Prostate gland (tissue), 2 donors: ENCODE results near the gene ALDH1L2. TPM values are rescaled to one million over a fixed set of nuclear protein-coding genes. Genes with fewer than 3 reads are reported as not detected.

Experiments
- DNase-seq: peaks from one replicate; pipeline ENCODE4 v3.0.0-alpha.2; 2019; ENCODE audit warnings: low spot score
- H3K27ac ChIP-seq, 2 donors: fragments of 200-600 bp; sonication (generic); 2 replicates each; pipeline ENCODE4 v1.5.1; 2017 to 2019
- H3K27me3 ChIP-seq: fragments of 200-600 bp; sonication (generic); replicated peaks from 2 replicates; pipeline ENCODE4 v1.5.1; 2019; ENCODE audit not compliant: insufficient read depth
- H3K36me3 ChIP-seq, 2 donors: fragments of 200-600 bp; sonication (generic); 1 replicate in 1 of 2; 2 replicates in 1 of 2; pipeline versions ENCODE4 v1.5.1 to v1.8.1; 2017 to 2019
- H3K4me1 ChIP-seq: fragments of 200-600 bp; sonication (generic); replicated peaks from 2 replicates; pipeline ENCODE4 v1.5.1; 2019
- H3K4me3 ChIP-seq, 2 donors: fragments of 200-600 bp; sonication (generic); 2 replicates each; pipeline ENCODE4 v1.5.1; 2017 to 2019
- H3K9me3 ChIP-seq: fragments of 200-600 bp; sonication (generic); 2 replicates; pipeline ENCODE4 v1.5.1; 2017
- POLR2A ChIP-seq: fragments of 450-650 bp; IDR thresholded peaks from one replicate; pipeline ENCODE4 v1.6.1; 2016; ENCODE audit warnings: antibody characterized with exemption, mild to moderate bottlenecking
- POLR2AphosphoS5 ChIP-seq: sonication (generic); formaldehyde crosslinking; IDR thresholded peaks from one replicate; pipeline ENCODE4 v1.6.1; 2017; ENCODE audit warnings: antibody characterized with exemption
- WGBS: methylation state at CpG from one replicate; pipeline ENCODE4 v1.1.5; 2018; 5-methylcytosine and 5-hydroxymethylcytosine counted together
- intact Hi-C: fragments of 100-400 bp; cut with DNase I; formaldehyde crosslinking; loops from one replicate; pipeline ENCODE4 v1.14.2; 2022
- total RNA-seq, 2 donors: library from RNA; depleted of rRNA; stranded (reverse); fragments of >200 nt; gene quantifications; one replicate each; pipeline ENCODE4 v1.1.0, GENCODE V29; 2016
- TF ChIP-seq, protein P1 (sequence below), 4 experiments: fragments of 200-600 bp in 2 of 4; fragments of 450-650 bp in 2 of 4; sonication (generic) in 2 of 4; IDR thresholded peaks; 1 replicate in 3 of 4; 2 replicates in 1 of 4; pipeline ENCODE4 v1.5.1; 2016 to 2019; ENCODE audit warnings: antibody characterized with exemption in 4 of 4, mild to moderate bottlenecking in 2 of 4, moderate library complexity in 2 of 4

Gene ALDH1L2
- total RNA-seq, 2 donors from 2014 or later: 2.6 to 5.3 TPM

DNA sequence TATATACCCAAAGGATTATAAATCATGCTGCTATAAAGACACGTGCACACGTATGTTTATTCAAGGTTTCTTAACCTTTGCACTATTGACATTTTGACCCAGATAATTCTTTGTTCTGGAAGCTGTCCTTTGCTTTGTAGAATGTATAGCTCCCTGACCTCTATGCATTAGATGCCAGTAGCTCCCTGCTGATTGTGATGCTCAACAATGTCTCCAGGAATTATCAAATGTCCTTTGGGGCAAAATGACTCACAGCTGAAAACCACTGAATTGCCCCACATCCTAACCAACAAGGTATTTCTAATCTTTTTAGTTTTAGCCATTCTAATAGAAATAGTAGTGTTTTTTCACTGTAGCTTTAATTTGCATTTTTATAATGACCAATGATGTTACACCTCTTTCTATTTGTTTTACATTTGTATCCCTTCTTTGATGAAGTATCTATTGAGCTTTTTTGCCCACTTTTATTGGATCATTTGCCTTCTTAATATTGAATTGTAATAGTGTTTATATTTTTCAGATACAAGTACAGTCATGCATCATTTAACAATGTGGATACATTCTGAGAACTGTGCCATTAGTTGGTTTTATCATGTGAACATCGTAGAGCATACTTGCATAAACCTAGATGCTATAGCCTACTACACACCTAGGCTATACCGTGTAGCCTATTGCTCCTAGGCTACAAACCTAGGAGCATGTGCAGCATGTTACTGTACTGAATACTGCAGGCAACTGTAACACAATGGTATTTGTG is 108.5 kb downstream of the ALDH1L2 start:
- intact Hi-C loops: no loop called here
- Histone ChIP-seq H3K36me3 (no peaks in the 10 kb centered on the region), H3K27me3 (no peaks in the 10 kb centered on the region), H3K27ac (no peak overlapping the region), H3K9me3 (no peaks in the 10 kb centered on the region), H3K4me1 (no peaks in the 10 kb centered on the region), H3K4me3 (no peak overlapping the region)
- 48% methylated on average over 4 of the region's 4 CpGs for WGBS
- DNase-seq: no peak
- TF ChIP-seq, protein P1, sequence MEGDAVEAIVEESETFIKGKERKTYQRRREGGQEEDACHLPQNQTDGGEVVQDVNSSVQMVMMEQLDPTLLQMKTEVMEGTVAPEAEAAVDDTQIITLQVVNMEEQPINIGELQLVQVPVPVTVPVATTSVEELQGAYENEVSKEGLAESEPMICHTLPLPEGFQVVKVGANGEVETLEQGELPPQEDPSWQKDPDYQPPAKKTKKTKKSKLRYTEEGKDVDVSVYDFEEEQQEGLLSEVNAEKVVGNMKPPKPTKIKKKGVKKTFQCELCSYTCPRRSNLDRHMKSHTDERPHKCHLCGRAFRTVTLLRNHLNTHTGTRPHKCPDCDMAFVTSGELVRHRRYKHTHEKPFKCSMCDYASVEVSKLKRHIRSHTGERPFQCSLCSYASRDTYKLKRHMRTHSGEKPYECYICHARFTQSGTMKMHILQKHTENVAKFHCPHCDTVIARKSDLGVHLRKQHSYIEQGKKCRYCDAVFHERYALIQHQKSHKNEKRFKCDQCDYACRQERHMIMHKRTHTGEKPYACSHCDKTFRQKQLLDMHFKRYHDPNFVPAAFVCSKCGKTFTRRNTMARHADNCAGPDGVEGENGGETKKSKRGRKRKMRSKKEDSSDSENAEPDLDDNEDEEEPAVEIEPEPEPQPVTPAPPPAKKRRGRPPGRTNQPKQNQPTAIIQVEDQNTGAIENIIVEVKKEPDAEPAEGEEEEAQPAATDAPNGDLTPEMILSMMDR (IDR thresholded peaks at IDR 0.05): no peak
- TF ChIP-seq POLR2A: no peak
- no peak for TF ChIP-seq POLR2AphosphoS5

DNA sequence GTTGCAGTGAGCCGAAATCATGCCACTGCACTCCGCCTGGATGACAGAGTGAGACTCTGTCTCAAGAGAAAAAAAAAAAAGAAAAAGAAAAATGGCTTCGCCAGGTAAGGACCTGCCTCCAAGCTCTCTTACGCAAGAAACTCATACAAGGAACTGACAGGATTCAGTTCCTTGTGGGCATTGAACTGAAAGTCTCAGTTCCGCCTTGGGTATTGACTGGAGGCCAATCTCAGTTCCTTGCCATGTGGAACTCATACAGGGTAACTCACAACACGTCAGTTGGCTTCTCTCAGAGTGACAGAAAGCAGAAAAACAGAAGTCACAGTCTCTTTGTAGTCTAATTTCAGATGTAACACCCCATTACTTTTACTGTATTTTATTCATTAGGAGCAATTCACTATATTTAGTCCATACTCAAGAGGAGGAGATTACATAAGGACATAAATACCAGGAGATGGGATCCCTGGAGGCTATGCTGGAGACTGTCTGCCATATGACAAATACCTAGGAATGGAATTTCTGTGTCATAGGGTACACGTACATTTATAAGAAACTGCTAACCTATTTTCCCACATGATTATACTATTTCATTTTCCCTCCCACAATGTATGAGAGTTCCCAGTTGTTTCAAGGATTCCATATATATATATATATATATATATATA is 109.5 kb downstream of the ALDH1L2 start:
- Histone ChIP-seq H3K9me3 (no peaks in the 10 kb centered on the region), H3K27ac (no peak overlapping the region), H3K36me3 (no peaks in the 10 kb centered on the region), H3K27me3 (no peaks in the 10 kb centered on the region), H3K4me1 (no peaks in the 10 kb centered on the region), H3K4me3 (no peak overlapping the region)
- intact Hi-C loops: no loop called here
- DNase-seq: no peak
- 77% methylated on average over 7 of the region's 7 CpGs for whole genome bisulfite sequencing
- TF ChIP-seq, protein P1 (IDR thresholded peaks at IDR 0.05): no peak
- TF ChIP-seq POLR2AphosphoS5: no peak
- TF ChIP-seq POLR2A: no peak

DNA sequence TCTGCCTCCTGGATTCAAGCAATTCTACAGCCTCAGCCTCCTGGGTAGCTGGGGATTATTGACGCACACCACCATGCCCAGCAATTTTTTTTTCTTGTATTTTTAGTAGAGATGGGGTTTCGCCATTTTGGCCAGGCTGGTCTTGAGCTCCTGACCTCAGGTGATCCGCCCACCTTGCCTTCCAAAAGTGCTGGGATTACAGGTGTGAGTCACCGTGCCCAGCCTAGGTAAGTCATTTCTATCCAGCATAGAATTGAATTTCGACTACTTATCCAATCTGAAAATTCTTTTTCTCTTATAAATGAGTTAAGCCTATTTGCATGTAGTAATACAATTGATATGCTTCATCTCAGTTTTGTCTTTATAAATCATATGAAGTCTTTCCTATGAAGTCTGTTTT is 111.0 kb downstream of the ALDH1L2 start:
- Histone ChIP-seq H3K27me3 (no peaks in the 10 kb centered on the region), H3K27ac (no peak overlapping the region), H3K9me3 (no peaks in the 10 kb centered on the region), H3K4me3 (no peak overlapping the region), H3K4me1 (no peaks in the 10 kb centered on the region), H3K36me3 (no peaks in the 10 kb centered on the region)
- intact Hi-C loops: no loop called here
- DNase-seq: no peak
- TF ChIP-seq POLR2A (no peak), POLR2AphosphoS5 (no peak)
- TF ChIP-seq, protein P1 (IDR thresholded peaks at IDR 0.05): no peak
- 95% methylated on average over 5 of the region's 5 CpGs for WGBS

DNA sequence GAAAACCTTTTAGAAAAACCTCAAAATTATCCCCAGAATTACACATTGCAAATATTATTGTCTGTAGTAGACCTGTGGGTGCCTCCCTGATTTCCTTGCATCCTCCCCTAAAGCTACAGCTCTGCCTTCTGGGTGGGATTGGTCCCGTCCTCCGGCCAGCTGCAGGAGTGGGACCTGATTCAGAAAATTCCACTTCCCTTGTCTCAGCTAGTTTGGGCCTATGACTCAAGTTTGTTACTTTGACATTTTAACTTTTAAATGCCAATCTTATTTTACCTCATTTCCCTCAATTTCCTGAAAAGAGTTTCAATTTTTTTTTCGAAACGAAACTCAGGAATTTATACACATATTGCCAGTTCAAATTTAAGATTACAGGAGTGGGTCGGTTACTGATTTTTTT is 113.0 kb downstream of the ALDH1L2 start:
- intact Hi-C loops: no loop called here
- TF ChIP-seq POLR2AphosphoS5: no peak
- no peak for TF ChIP-seq POLR2A
- TF ChIP-seq, protein P1 (IDR thresholded peaks at IDR 0.05): no peak
- Histone ChIP-seq H3K36me3 (no peaks in the 10 kb centered on the region), H3K4me3 (no peak overlapping the region), H3K27me3 (no peaks in the 10 kb centered on the region), H3K4me1 (no peaks in the 10 kb centered on the region), H3K9me3 (no peaks in the 10 kb centered on the region), H3K27ac (no peak overlapping the region)
- WGBS: 85% methylated on average over 5 of the region's 5 CpGs
- DNase-seq: no peak

Other genes with a start within 250 kb of the ALDH1L2 start
- 10 to 100 TPM; 10.3 to 18.7 TPM for gene SLC41A2, start 126.2 kb downstream of the ALDH1L2 start, total RNA-seq
- 1 to 10 TPM; 2.8 to 6.5 TPM for gene NOPCHAP1, start 98.1 kb downstream of the ALDH1L2 start, total RNA-seq
- 10 to 100 TPM; 30.6 to 31.2 TPM for gene WASHC4, start 23.3 kb upstream of the ALDH1L2 start, total RNA-seq
- 100 to 1,000 TPM in 1 of 2 donors, 10 to 100 TPM in 1; 72.0 to 110 TPM for gene APPL2, start 151.7 kb upstream of the ALDH1L2 start, total RNA-seq
- 100 to 1,000 TPM in 1 of 2 donors, 10 to 100 TPM in 1; 47.1 to 108 TPM for gene C12orf75, start 246.2 kb upstream of the ALDH1L2 start, total RNA-seq